ENCODE measurements around the gene C1orf159. TPM values are rescaled to one million over a fixed set of nuclear protein-coding genes. Genes with fewer than 3 reads are reported as not detected.
A peak's percentile ranks its signal among the peaks of the same experiment; 100 is the strongest.

C1orf159 gene
- total RNA-seq, 2 experiments from 2014 or later: 11.1 to 11.3 TPM

DNA sequence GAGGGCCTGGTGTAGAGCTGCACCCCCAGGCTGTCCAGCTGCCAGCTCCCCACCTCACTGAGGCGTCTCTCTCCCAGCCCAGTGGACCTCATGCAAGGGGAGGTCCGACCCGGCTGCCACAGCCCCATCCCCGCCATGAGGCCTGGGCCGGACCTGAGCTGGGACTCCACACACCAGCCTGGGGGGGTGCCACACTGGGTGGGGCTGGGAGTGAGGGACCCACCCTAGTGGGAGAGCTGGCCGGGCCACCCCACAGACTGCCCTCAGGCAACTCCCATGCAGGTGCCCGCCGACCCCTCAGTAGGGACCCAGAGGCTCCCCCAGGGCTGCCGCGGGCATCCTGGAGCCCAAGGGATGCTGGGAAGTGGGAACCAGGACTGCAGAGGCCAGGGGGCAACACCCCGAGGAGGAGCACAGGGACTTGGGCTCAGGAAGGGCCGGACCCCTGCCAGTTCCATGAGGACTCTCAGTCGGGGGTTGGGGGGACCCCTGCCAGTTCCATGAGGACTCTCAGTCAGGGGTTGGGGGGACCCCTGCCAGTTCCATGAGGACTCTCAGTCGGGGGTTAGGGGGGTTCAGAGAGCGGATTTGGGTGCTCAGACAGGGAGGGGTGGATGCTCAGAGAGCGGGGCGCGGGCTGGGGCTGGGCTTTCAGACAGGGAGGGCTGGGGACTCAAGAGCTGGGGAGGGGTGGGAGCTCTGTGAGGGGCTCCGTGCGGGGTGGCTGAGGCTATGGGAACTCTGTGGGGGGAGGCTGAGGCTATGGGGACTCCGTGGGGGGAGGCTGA, 40.5 kb downstream of the C1orf159 start:
- POLR2A ChIA-PET: no interaction called here
- intact Hi-C loops (cut with DNase I, micrococcal nuclease): no loop called here
- Mint-ChIP-seq H3K36me3 (ENCODE audit: low read depth) (no peaks in the 10 kb centered on the region), H3K4me1 (ENCODE audit: low read depth) (no peaks in the 10 kb centered on the region), H3K9me3 (no peaks in the 10 kb centered on the region), H3K27ac (no peak overlapping the region), H3K4me3 (no peak overlapping the region), H3K27me3 (peaks cover 6% of the 10 kb centered on the region)
- peaks cover 23 to 25% of the 10 kb centered on the region in 2 experiments for H3K27me3 ChIP-seq (ENCODE audit: control insufficient read depth in 1 of 2, insufficient read depth in 2 of 2, low read length in 2 of 2)
- CTCF ChIA-PET: no interaction called here
- H3K4me1 ChIP-seq (ENCODE audit: insufficient read depth, low read length): peaks cover 13% of the 10 kb centered on the region
- peak in 1 of 14 experiments; percentile 4 for DNase-seq
- H3K4me3 ChIP-seq (ENCODE audit: low read length): no peak overlapping the region
- H3K27ac ChIP-seq (ENCODE audit: low read depth in 1 of 2, low read length in 2 of 2): no peak overlapping the region
- peaks cover 0 to 10% of the 10 kb centered on the region in 2 experiments for H3K9me3 ChIP-seq (ENCODE audit: control insufficient read depth in 1 of 2, insufficient read depth in 1 of 2, low read length in 2 of 2)
- H3K36me3 ChIP-seq (ENCODE audit: insufficient read depth, low read length): no peaks in the 10 kb centered on the region
- ATAC-seq (ENCODE audit: poor library complexity): no peak
- TF ChIP-seq, protein P1, sequence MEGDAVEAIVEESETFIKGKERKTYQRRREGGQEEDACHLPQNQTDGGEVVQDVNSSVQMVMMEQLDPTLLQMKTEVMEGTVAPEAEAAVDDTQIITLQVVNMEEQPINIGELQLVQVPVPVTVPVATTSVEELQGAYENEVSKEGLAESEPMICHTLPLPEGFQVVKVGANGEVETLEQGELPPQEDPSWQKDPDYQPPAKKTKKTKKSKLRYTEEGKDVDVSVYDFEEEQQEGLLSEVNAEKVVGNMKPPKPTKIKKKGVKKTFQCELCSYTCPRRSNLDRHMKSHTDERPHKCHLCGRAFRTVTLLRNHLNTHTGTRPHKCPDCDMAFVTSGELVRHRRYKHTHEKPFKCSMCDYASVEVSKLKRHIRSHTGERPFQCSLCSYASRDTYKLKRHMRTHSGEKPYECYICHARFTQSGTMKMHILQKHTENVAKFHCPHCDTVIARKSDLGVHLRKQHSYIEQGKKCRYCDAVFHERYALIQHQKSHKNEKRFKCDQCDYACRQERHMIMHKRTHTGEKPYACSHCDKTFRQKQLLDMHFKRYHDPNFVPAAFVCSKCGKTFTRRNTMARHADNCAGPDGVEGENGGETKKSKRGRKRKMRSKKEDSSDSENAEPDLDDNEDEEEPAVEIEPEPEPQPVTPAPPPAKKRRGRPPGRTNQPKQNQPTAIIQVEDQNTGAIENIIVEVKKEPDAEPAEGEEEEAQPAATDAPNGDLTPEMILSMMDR (IDR thresholded peaks at IDR 0.05): no peak

DNA sequence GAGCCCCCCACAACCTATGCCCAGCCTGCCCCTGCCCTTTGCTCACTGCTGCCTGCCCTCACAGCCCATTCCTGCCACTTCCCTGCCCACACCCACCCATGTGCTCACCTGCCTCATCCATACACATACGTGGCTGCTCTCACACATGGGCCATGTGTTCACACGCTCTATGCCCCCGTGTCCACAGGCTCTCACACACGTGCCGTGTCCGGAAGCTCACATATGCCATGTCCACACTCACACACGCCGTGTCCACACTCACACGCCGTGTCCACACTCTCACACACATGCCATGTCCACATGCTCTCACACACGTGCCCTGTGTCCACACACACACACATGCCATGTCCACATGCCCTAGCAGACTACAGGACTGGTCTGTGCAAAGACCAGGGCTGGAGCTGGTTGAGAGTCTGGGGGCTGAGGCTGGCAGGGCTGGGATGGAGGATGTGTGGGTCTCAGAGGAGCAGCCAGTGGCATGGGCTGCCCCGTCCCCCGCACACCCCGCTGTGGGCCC, 41.2 kb downstream of the C1orf159 start:
- intact Hi-C loops (cut with DNase I, micrococcal nuclease): no loop called here
- TF ChIP-seq, protein P1 (IDR thresholded peaks at IDR 0.05): no peak
- Mint-ChIP-seq H3K27me3 (peaks cover 6% of the 10 kb centered on the region), H3K27ac (no peak overlapping the region), H3K36me3 (ENCODE audit: low read depth) (no peaks in the 10 kb centered on the region), H3K4me1 (ENCODE audit: low read depth) (no peaks in the 10 kb centered on the region), H3K9me3 (no peaks in the 10 kb centered on the region), H3K4me3 (no peak overlapping the region)
- peaks cover 0 to 6% of the 10 kb centered on the region in 2 experiments for H3K9me3 ChIP-seq (ENCODE audit: control insufficient read depth in 1 of 2, insufficient read depth in 1 of 2, low read length in 2 of 2)
- H3K36me3 ChIP-seq (ENCODE audit: insufficient read depth, low read length): no peaks in the 10 kb centered on the region
- no peak overlapping the region for H3K4me3 ChIP-seq (ENCODE audit: low read length)
- DNase-seq (no peak), ATAC-seq (ENCODE audit: poor library complexity) (no peak)
- CTCF ChIA-PET: no interaction called here
- no peak overlapping the region for H3K27ac ChIP-seq (ENCODE audit: low read depth in 1 of 2, low read length in 2 of 2)
- peaks cover 20 to 23% of the 10 kb centered on the region in 2 experiments for H3K27me3 ChIP-seq (ENCODE audit: control insufficient read depth in 1 of 2, insufficient read depth in 2 of 2, low read length in 2 of 2)
- POLR2A ChIA-PET: no interaction called here
- peaks cover 10% of the 10 kb centered on the region for H3K4me1 ChIP-seq (ENCODE audit: insufficient read depth, low read length)

DNA sequence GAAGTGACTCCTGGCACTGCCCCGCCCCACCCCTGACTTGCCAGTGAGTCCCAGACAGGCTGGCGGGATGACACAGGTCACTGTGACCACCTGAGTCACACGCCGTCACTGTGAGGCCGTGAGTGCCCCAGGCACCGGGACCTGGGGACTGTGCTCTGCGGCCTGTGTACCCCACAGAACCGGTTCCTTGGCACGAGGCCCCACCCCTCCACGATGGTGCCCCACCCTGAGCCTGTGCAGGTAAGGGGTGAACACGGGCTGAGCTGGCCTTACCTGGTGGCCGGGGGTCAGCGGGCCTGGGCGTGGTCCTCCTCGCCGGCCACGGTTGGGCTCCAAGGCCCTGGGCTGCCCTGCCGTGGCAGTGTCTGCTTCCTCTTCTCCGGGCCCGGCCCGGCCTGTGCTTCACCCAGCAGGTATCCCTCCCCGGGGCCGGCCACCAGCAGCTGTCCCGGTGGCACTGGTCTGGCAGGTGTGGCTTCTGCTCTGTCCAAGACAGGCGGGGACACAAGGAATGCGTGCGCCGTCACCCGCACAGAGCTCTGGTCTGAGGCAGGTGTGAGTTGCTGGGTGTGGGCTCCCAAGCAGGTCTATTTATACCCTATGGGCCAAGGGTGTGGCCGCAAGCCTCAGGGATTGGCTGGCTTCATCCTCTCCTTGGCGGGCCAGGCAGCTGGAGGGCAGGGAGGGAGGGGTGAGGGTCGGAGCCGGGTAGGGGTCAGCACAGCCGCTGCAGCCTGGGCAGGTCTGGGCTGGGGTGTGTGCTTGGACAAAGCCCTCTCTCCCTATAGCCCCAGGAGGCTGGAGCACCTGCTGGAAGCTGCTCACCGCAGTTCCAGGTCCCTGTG, 41.9 kb downstream of the C1orf159 start, which contains the start of gene RNF223:
Gene RNF223, minus strand, starts transcription at position 564 of the 845 bp plus-strand sequence. CDS start 1,740 bp downstream, outside the sequence.
- H3K27me3 Mint-ChIP-seq: peaks cover 6% of the 10 kb centered on the region
- no peaks in the 10 kb centered on the region for H3K4me1 Mint-ChIP-seq (ENCODE audit: low read depth)
- H3K36me3 Mint-ChIP-seq (ENCODE audit: low read depth): no peaks in the 10 kb centered on the region
- no peaks in the 10 kb centered on the region for H3K9me3 Mint-ChIP-seq
- Histone ChIP-seq H3K9me3 (ENCODE audit: control insufficient read depth in 1 of 2, insufficient read depth in 1 of 2, low read length in 2 of 2) (peaks cover 0 to 6% of the 10 kb centered on the region in 2 experiments), H3K27ac (ENCODE audit: low read depth in 1 of 2, low read length in 2 of 2) (no peak within 1 kb of the TSS), H3K27me3 (ENCODE audit: control insufficient read depth in 1 of 2, insufficient read depth in 2 of 2, low read length in 2 of 2) (peaks cover 16 to 21% of the 10 kb centered on the region in 2 experiments), H3K4me3 (ENCODE audit: low read length) (no peak within 1 kb of the TSS), H3K36me3 (ENCODE audit: insufficient read depth, low read length) (no peaks in the 10 kb centered on the region), H3K4me1 (ENCODE audit: insufficient read depth, low read length) (peaks cover 9% of the 10 kb centered on the region)
- TF ChIP-seq, protein P1 (IDR thresholded peaks at IDR 0.05): no peak
- CTCF ChIA-PET: no interaction called here
- ATAC-seq (ENCODE audit: poor library complexity) (no peak), DNase-seq (no peak)
- no peak within 1 kb of the TSS for H3K27ac Mint-ChIP-seq
- no peak within 1 kb of the TSS for H3K4me3 Mint-ChIP-seq
- POLR2A ChIA-PET: no interaction called here
- intact Hi-C loops (cut with DNase I, micrococcal nuclease): no loop called here
